Endothelial cell of umbilical vein (primary cell): ENCODE data around the gene LTA4H.

Experiments used
- FOS ChIP-seq: IDR thresholded peaks from 2 replicates; pipeline ENCODE4 v1.6.1; 2011; ENCODE audit warnings: mild to moderate bottlenecking, low read length, moderate library complexity, borderline replicate concordance; ENCODE audit not compliant: insufficient read depth
- GATA2 ChIP-seq: IDR thresholded peaks from 2 replicates; pipeline ENCODE4 v1.7.0; 2011; ENCODE audit warnings: low read depth, mild to moderate bottlenecking, moderate library complexity, mixed read lengths, low read length; ENCODE audit not compliant: insufficient read length, insufficient read depth
- MYC ChIP-seq: IDR thresholded peaks from one replicate; pipeline ENCODE4 v1.6.1; 2011; ENCODE audit warnings: mild to moderate bottlenecking, low read depth, low read length
- POLR2A ChIP-seq: IDR thresholded peaks from 2 replicates; pipeline ENCODE4 v1.6.1; 2012; ENCODE audit warnings: low read depth, mild to moderate bottlenecking, control low read depth, low read length
- POLR2AphosphoS5 ChIP-seq: IDR thresholded peaks from 2 replicates; pipeline ENCODE4 v1.6.1; 2012; ENCODE audit warnings: low read depth, mild to moderate bottlenecking, control low read depth, low read length, moderate library complexity; ENCODE audit not compliant: insufficient read depth
- TF ChIP-seq, protein P1 (sequence below), 2 donors: IDR thresholded peaks; 1 replicate in 1 of 2; 2 replicates in 1 of 2; pipeline ENCODE4 v1.5.1; 2011; ENCODE audit warnings: low read length in 2 of 2, mild to moderate bottlenecking in 2 of 2, moderate library complexity in 2 of 2, control low read depth in 1 of 2, inconsistent platforms in 1 of 2, low read depth in 1 of 2; ENCODE audit not compliant: insufficient read depth in 1 of 2; ENCODE audit errors: extremely low read depth in 1 of 2
- TF ChIP-seq, protein P2 (sequence below): IDR thresholded peaks from 2 replicates; pipeline ENCODE4 v1.6.1; 2011; ENCODE audit not compliant: insufficient read depth, insufficient read length

DNA sequence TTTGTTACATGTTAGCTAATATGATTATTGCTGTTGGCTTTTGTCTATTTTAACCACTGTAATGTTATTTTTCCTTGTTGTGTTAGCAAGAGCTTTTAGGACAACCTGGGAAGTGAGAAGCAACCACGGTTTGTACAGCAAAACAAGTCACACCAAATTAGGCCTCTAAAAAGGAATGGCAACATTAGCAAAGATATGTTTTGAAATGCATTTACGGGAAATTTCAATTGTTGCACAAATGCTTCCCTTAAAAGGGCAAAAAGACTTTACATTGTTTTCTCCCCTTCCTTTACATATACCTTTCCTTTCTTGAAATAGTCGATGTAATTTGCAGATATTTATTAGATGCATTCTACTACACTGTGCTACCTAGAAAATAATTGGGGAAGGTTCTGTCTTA is 4.1 kb upstream of the LTA4H start:
- TF ChIP-seq, protein P1, sequence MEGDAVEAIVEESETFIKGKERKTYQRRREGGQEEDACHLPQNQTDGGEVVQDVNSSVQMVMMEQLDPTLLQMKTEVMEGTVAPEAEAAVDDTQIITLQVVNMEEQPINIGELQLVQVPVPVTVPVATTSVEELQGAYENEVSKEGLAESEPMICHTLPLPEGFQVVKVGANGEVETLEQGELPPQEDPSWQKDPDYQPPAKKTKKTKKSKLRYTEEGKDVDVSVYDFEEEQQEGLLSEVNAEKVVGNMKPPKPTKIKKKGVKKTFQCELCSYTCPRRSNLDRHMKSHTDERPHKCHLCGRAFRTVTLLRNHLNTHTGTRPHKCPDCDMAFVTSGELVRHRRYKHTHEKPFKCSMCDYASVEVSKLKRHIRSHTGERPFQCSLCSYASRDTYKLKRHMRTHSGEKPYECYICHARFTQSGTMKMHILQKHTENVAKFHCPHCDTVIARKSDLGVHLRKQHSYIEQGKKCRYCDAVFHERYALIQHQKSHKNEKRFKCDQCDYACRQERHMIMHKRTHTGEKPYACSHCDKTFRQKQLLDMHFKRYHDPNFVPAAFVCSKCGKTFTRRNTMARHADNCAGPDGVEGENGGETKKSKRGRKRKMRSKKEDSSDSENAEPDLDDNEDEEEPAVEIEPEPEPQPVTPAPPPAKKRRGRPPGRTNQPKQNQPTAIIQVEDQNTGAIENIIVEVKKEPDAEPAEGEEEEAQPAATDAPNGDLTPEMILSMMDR (IDR thresholded peaks at IDR 0.05; ENCODE audit: extremely low read depth in 1 of 2, insufficient read depth in 1 of 2, low read depth in 1 of 2, low read length in 2 of 2), result no peak
- TF ChIP-seq POLR2A, result no peak
- TF ChIP-seq, protein P2, sequence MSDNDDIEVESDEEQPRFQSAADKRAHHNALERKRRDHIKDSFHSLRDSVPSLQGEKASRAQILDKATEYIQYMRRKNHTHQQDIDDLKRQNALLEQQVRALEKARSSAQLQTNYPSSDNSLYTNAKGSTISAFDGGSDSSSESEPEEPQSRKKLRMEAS, result no peak
- TF ChIP-seq MYC, result no peak
- no peak for TF ChIP-seq POLR2AphosphoS5
- TF ChIP-seq GATA2, result no peak
- no peak for TF ChIP-seq FOS
